Psoas muscle (tissue), 8 donors: Measurements from ENCODE around the gene FBF1. TPM values are rescaled to one million over a fixed set of nuclear protein-coding genes. Genes with fewer than 3 reads are reported as not detected.

ENCODE experiments used
- ATAC-seq, 4 donors: fragments of 200-7000 bp; cut with Tn5 transposase; one replicate each; pipeline ENCODE4 v1.9.1; 2020; ENCODE audit warnings: moderate library complexity in 3 of 4, mild to moderate bottlenecking in 2 of 4
- DNase-seq, 2 donors: peaks; one replicate each; pipeline ENCODE4 v3.0.0-alpha.2; 2020
- H3K27ac ChIP-seq: fragments of 200-600 bp; one replicate; pipeline ENCODE4 v1.8.0; 2022
- H3K27me3 ChIP-seq, 3 donors: fragments of 200-600 bp in 1 of 3; one replicate each; pipeline versions ENCODE4 v1.6.1 to v1.8.0; 2013 to 2022; ENCODE audit warnings: low read length in 2 of 3, mild to moderate bottlenecking in 2 of 3, moderate library complexity in 1 of 3; ENCODE audit not compliant: insufficient read depth in 3 of 3
- H3K36me3 ChIP-seq, 2 donors: fragments of 200-600 bp in 1 of 2; one replicate each; pipeline versions ENCODE4 v1.6.1 to v1.8.0; 2013 to 2022; ENCODE audit warnings: low read depth in 1 of 2, mild to moderate bottlenecking in 1 of 2, moderate library complexity in 1 of 2; ENCODE audit not compliant: insufficient read depth in 1 of 2
- H3K4me1 ChIP-seq: fragments of 200-600 bp; one replicate; pipeline ENCODE4 v1.8.0; 2022
- H3K4me3 ChIP-seq: fragments of 200-600 bp; one replicate; pipeline ENCODE4 v1.8.0; 2022; ENCODE audit warnings: mild to moderate bottlenecking
- H3K9me3 ChIP-seq: fragments of 200-600 bp; one replicate; pipeline ENCODE4 v1.8.0; 2022
- WGBS, 3 donors: extraction: QIAGEN DNeasy Blood & Tissue Kit; methylation state at CpG; one replicate each; pipeline versions ENCODE4 v1.1.6 to v1.1.7; 2013; 5-methylcytosine and 5-hydroxymethylcytosine counted together
- intact Hi-C, 2 donors: fragments of 100-400 bp; cut with DNase I; formaldehyde crosslinking; loops; one replicate each; pipeline versions ENCODE4 v1.11.0 to v1.14.2; 2022
- polyA plus RNA-seq, 3 donors: library from polyadenylated mRNA; stranded (reverse); fragments of 200-250 nt; gene quantifications; one replicate each; pipeline ENCODE4 v1.2.3, GENCODE V29; 2013
- total RNA-seq, 4 donors: library from RNA; stranded (reverse); fragmentation: NEBNext Ultra II Directional in 2 of 4; extraction: Animal tissue kit (Norgen Biotek cat#: 25700) in 2 of 4; gene quantifications; one replicate each; pipeline versions ENCODE4 v1.2.1 to v1.2.4, GENCODE V29; 2021 to 2023
- TF ChIP-seq, protein P1 (sequence below): fragments of 200-600 bp; IDR thresholded peaks from one replicate; pipeline ENCODE4 v1.8.0; 2022; ENCODE audit warnings: antibody characterized with exemption
- donor health status: healthy with polysubstance abuse.
- donor health status: DM: no; HTN: no; CAD: no; lungs with moderate emphysema.
- donor health status: Bipolar disorder and iron deficiency.
- donor health status: healthy.
- donor health status: DM: yes; HTN: yes; CAD: no.
- donor health status: DM: no; HTN: no; CAD: no.
- donor health status: DM: no; HTN: no; CAD: no.
- donor health status: DM: yes; HTN: yes; CAD: no.

The FBF1 gene
- total and polyA plus RNA-seq, 7 donors, result 1.8 to 10.4 (median 3.7) TPM

DNA sequence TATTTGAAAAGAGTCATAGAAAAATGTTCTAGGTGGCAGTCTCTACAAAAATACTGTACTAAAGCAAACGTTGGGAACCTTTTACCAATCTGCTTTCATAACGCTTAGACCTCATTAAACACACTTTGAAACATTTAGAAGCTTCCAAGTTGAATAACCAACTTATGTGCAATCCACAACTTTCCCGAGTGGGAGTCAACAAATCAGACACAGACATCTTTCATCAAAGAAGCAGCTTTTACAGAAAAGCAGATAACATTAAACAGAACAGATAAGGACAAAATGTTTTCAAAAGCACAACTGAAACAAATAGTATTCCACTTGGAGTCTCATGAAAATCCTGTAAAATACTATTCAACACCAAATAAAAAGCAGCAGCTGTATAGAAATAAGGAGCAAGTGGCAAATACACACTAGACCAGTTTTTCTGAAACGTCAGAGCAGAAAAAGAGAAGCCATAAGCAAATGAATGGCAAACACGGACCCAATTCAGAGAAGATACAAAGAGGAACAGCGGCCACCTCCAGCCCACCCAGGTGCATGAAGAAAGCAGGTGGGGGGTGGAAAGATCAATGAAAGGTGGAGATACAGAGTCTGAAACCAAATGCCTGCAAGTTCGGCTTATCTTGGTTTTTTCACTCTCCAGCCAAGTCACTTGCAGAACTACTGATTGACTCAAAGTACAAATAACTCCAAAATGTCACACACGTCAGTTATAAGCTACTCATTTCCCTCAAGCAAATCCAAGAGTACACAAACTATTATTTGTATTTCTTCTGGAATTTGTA is 18.4 kb upstream of the FBF1 start:
- intact Hi-C loops, result no loop called here
- peaks cover 5 to 49% of the 10 kb centered on the region in 2 donors for H3K36me3 ChIP-seq
- TF ChIP-seq, protein P1, sequence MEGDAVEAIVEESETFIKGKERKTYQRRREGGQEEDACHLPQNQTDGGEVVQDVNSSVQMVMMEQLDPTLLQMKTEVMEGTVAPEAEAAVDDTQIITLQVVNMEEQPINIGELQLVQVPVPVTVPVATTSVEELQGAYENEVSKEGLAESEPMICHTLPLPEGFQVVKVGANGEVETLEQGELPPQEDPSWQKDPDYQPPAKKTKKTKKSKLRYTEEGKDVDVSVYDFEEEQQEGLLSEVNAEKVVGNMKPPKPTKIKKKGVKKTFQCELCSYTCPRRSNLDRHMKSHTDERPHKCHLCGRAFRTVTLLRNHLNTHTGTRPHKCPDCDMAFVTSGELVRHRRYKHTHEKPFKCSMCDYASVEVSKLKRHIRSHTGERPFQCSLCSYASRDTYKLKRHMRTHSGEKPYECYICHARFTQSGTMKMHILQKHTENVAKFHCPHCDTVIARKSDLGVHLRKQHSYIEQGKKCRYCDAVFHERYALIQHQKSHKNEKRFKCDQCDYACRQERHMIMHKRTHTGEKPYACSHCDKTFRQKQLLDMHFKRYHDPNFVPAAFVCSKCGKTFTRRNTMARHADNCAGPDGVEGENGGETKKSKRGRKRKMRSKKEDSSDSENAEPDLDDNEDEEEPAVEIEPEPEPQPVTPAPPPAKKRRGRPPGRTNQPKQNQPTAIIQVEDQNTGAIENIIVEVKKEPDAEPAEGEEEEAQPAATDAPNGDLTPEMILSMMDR, result no peak
- H3K27ac ChIP-seq, result no peak overlapping the region
- no peaks in the 10 kb centered on the region for H3K9me3 ChIP-seq
- H3K4me3 ChIP-seq, result no peak overlapping the region
- ATAC-seq (no peak), DNase-seq (no peak)
- 70 to 80% (median 76%) methylated on average over 8 of the region's 8 CpGs for WGBS, 3 donors
- H3K4me1 ChIP-seq, result no peaks in the 10 kb centered on the region
- no peaks in the 10 kb centered on the region for H3K27me3 ChIP-seq

- Histone ChIP-seq H3K4me3 (no peak overlapping the region), H3K36me3 (peaks cover 19 to 100% of the 10 kb centered on the region in 2 donors), H3K4me1 (no peaks in the 10 kb centered on the region), H3K27ac (peak overlapping the region; percentile 23), H3K9me3 (no peaks in the 10 kb centered on the region), H3K27me3 (no peaks in the 10 kb centered on the region)
- no peak for DNase-seq
- intact Hi-C loops, result no loop called here
- WGBS, 3 donors, result 58 to 68% (median 60%) methylated on average over 8 of the region's 8 CpGs
- ATAC-seq, result peak in 3 of 4 donors; percentile 20 to 42 (median 37)
- TF ChIP-seq, protein P1, result no peak
These were observed 10.2 kb upstream of the FBF1 start for GRCh38 chr17:75950855-75951554.

GRCh38 chr17:75950421-75950820 is 9.6 kb upstream of the FBF1 start:
- Histone ChIP-seq H3K27me3 (no peaks in the 10 kb centered on the region), H3K27ac (peak overlapping the region; percentile 23), H3K4me3 (no peak overlapping the region), H3K9me3 (no peaks in the 10 kb centered on the region), H3K36me3 (peaks cover 17 to 100% of the 10 kb centered on the region in 2 donors), H3K4me1 (no peaks in the 10 kb centered on the region)
- TF ChIP-seq, protein P1, result no peak
- intact Hi-C loops, result no loop called here
- WGBS, 3 donors, result 44 to 64% (median 45%) methylated on average over 6 of the region's 6 CpGs
- DNase-seq, result no peak
- peak in 1 of 4 donors; percentile 69 for ATAC-seq

- Histone ChIP-seq H3K27ac (peak overlapping the region; percentile 47), H3K9me3 (no peaks in the 10 kb centered on the region), H3K4me1 (peaks cover 5% of the 10 kb centered on the region), H3K27me3 (no peaks in the 10 kb centered on the region), H3K36me3 (peaks cover 5 to 66% of the 10 kb centered on the region in 2 donors), H3K4me3 (no peak overlapping the region)
- TF ChIP-seq, protein P1, result no peak
- no peak for DNase-seq
- no peak for ATAC-seq
- intact Hi-C loops, result no loop called here
- WGBS, 3 donors, result 25 to 43% (median 38%) methylated on average over 2 of the region's 2 CpGs
These were observed 4.4 kb upstream of the FBF1 start for GRCh38 chr17:75945211-75945610.
